Loucy (cell line): Measurements from ENCODE around the gene DLG2.

Experiments used
- H2AFZ ChIP-seq: fragments of 200-600 bp; sonication (generic); 2 replicates; pipeline ENCODE4 v1.6.0; 2016; ENCODE audit warnings: antibody characterized with exemption, mild to moderate bottlenecking, low read length, moderate library complexity
- H3F3A ChIP-seq: fragments of 200-600 bp; 2 replicates; pipeline ENCODE4 v1.6.0; 2016; ENCODE audit warnings: antibody characterized with exemption, low read depth, mild to moderate bottlenecking
- H3K27me3 ChIP-seq: fragments of 200-600 bp; sonication (generic); 2 replicates; pipeline ENCODE4 v1.6.1; 2014; ENCODE audit warnings: low read length, mild to moderate bottlenecking; ENCODE audit not compliant: insufficient read depth, poor library complexity, severe bottlenecking
- H3K36me3 ChIP-seq: fragments of 200-600 bp; sonication (generic); 2 replicates; pipeline ENCODE4 v1.6.1; 2016; ENCODE audit warnings: low read length; ENCODE audit not compliant: insufficient read depth
- H3K4me1 ChIP-seq: fragments of 200-600 bp; sonication (generic); 2 replicates; pipeline ENCODE4 v1.5.1; 2014; ENCODE audit warnings: low read length, mild to moderate bottlenecking; ENCODE audit not compliant: insufficient read depth, poor library complexity, severe bottlenecking
- H3K4me2 ChIP-seq: fragments of 200-600 bp; sonication (generic); 2 replicates; pipeline ENCODE4 v1.6.0; 2014; ENCODE audit warnings: antibody characterized with exemption, low read length, low read depth, mild to moderate bottlenecking; ENCODE audit not compliant: poor library complexity, severe bottlenecking
- H3K4me3 ChIP-seq: fragments of 200-600 bp; sonication (generic); 2 replicates; pipeline ENCODE4 v1.5.1; 2014; ENCODE audit warnings: low read length, mild to moderate bottlenecking, mixed read lengths; ENCODE audit not compliant: poor library complexity, severe bottlenecking
- H3K79me2 ChIP-seq: fragments of 200-600 bp; sonication (generic); 2 replicates; pipeline ENCODE4 v1.6.1; 2014; ENCODE audit warnings: low read length; ENCODE audit not compliant: insufficient read depth
- H3K9ac ChIP-seq: fragments of 200-600 bp; sonication (generic); 2 replicates; pipeline ENCODE4 v1.6.0; 2014; ENCODE audit warnings: mild to moderate bottlenecking, low read depth, low read length, moderate library complexity; ENCODE audit not compliant: poor library complexity, severe bottlenecking
- H3K9me2 ChIP-seq: fragments of 200-600 bp; sonication (generic); replicated peaks from 2 replicates; pipeline ENCODE4 v1.6.1; 2016; ENCODE audit warnings: low read depth, low read length, mixed read lengths
- H3K9me3 ChIP-seq: fragments of 200-600 bp; sonication (generic); 2 replicates; pipeline ENCODE4 v1.6.1; 2014; ENCODE audit warnings: mild to moderate bottlenecking, antibody characterized with exemption, low read length, low read depth; ENCODE audit not compliant: insufficient read depth
- H4K20me1 ChIP-seq: fragments of 200-600 bp; sonication (generic); 2 replicates; pipeline ENCODE4 v1.6.0; 2014; ENCODE audit warnings: antibody characterized with exemption, low read length, mild to moderate bottlenecking; ENCODE audit not compliant: insufficient read depth, poor library complexity, severe bottlenecking
- CTCF ChIP-seq: fragments of 200-600 bp; sonication (generic); conservative IDR thresholded peaks from 2 replicates; pipeline ENCODE4 v1.5.1; 2014; ENCODE audit warnings: mild to moderate bottlenecking, antibody characterized with exemption, low read length
- EZH2phosphoT487 ChIP-seq: fragments of 200-600 bp; IDR thresholded peaks from 2 replicates; pipeline ENCODE4 v1.6.1; 2018; ENCODE audit warnings: antibody characterized with exemption, mild to moderate bottlenecking, moderate library complexity, borderline replicate concordance

The DLG2 gene

GRCh38 chr11:84909740-84910139, 717.4 kb downstream of the DLG2 start:
- Histone ChIP-seq H3K79me2 (no peaks in the 10 kb centered on the region), H3K36me3 (no peaks in the 10 kb centered on the region), H3K9me2 (no peaks in the 10 kb centered on the region), H2AFZ (no peak overlapping the region), H4K20me1 (no peaks in the 10 kb centered on the region), H3K27me3 (no peaks in the 10 kb centered on the region), H3F3A (no peaks in the 10 kb centered on the region), H3K4me3 (no peak overlapping the region), H3K4me2 (no peak overlapping the region), H3K9me3 (no peaks in the 10 kb centered on the region), H3K9ac (no peak overlapping the region), H3K4me1 (no peaks in the 10 kb centered on the region)
- TF ChIP-seq EZH2phosphoT487 (no peak), CTCF (no peak)

- Histone ChIP-seq H3K4me2 (no peak overlapping the region), H3K9me2 (no peaks in the 10 kb centered on the region), H3K36me3 (no peaks in the 10 kb centered on the region), H3F3A (no peaks in the 10 kb centered on the region), H3K9ac (no peak overlapping the region), H3K9me3 (no peaks in the 10 kb centered on the region), H3K27me3 (no peaks in the 10 kb centered on the region), H2AFZ (no peak overlapping the region), H3K4me3 (no peak overlapping the region), H3K79me2 (no peaks in the 10 kb centered on the region), H3K4me1 (no peaks in the 10 kb centered on the region), H4K20me1 (no peaks in the 10 kb centered on the region)
- TF ChIP-seq EZH2phosphoT487 (no peak), CTCF (no peak)
These were observed 720.1 kb downstream of the DLG2 start for GRCh38 chr11:84906995-84907394.

- Histone ChIP-seq H3K4me3 (no peak overlapping the region), H3K9me2 (no peaks in the 10 kb centered on the region), H3K27me3 (no peaks in the 10 kb centered on the region), H3F3A (no peaks in the 10 kb centered on the region), H3K4me1 (no peaks in the 10 kb centered on the region), H4K20me1 (no peaks in the 10 kb centered on the region), H3K4me2 (no peak overlapping the region), H3K9me3 (no peaks in the 10 kb centered on the region), H3K79me2 (no peaks in the 10 kb centered on the region), H2AFZ (no peak overlapping the region), H3K36me3 (no peaks in the 10 kb centered on the region), H3K9ac (no peak overlapping the region)
- no peak for TF ChIP-seq CTCF
- no peak for TF ChIP-seq EZH2phosphoT487
These were observed 721.7 kb downstream of the DLG2 start for GRCh38 chr11:84905411-84905810.
